CD4-positive, alpha-beta T cell treated with Interferon gamma for 1 hour (primary cell): ENCODE data around the gene CDX4.
"Not testable (repeated sequence)": the region's sequence is repeated elsewhere in the genome, so short reads cannot be mapped to it uniquely, and the experiment has no call there.

ENCODE experiments used
- DNase-seq: peaks from one replicate; pipeline ENCODE4 v3.0.0-alpha.2; 2020

Gene CDX4, protein sequence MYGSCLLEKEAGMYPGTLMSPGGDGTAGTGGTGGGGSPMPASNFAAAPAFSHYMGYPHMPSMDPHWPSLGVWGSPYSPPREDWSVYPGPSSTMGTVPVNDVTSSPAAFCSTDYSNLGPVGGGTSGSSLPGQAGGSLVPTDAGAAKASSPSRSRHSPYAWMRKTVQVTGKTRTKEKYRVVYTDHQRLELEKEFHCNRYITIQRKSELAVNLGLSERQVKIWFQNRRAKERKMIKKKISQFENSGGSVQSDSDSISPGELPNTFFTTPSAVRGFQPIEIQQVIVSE

DNA sequence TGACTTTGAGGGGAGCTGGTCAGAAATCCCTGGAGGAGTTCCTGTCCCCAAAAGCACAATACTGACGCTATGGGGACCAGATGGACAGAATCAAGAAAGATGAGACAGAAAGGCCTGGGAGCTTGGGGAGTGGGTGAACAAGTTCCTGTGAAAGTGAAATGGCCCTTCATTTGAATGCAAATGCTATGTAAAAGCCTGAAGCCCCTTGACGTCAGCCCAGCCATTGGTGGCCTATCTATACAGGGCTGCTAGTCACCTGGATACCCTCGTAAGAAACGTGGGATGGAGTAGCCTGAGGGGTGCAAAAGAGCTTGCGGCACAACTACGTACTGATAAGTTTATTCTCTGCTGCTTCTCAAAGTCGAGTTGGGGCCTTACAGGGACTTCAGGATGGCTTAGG is at the start of gene CDX4:
TSS of gene CDX4 (plus strand) at position 223 of the 400 bp plus-strand sequence. CDS start 201 bp downstream, outside the sequence.
- no peak for DNase-seq

DNA sequence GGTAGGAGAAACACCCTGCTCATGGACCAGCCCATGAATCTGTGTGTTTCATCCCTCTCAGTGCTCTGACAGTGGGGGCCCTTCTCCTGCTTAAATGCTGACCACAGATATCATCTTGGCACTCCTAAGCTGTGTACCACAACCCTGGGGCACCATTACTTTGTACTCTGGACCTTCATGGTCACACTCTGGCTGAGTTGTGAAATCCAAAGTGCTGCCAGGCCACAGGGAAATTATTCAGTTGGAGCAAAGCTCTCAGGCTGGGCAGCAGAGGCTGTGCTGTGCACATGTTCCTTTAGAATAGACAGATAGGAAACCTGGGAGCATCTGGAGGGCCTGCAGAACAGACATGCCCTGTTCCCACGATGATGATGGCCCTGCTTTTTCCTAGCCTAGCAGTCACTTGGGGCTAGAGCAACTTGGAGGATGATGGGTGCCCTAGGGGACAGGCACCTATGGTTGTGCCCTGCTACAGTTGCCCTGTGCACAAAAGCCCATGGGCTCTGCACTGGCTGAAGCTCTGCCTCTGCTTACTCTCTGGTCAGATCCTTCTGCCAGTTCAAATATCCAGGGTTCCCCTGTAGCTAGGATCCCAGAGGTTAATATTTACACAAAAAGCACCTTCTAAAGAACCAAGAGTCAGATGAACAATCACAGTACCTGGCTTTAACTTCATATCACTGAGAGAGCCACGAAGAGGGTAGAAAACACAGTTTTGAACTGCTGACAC is 48.5 kb upstream of the CDX4 start:
- no peak for DNase-seq

DNA sequence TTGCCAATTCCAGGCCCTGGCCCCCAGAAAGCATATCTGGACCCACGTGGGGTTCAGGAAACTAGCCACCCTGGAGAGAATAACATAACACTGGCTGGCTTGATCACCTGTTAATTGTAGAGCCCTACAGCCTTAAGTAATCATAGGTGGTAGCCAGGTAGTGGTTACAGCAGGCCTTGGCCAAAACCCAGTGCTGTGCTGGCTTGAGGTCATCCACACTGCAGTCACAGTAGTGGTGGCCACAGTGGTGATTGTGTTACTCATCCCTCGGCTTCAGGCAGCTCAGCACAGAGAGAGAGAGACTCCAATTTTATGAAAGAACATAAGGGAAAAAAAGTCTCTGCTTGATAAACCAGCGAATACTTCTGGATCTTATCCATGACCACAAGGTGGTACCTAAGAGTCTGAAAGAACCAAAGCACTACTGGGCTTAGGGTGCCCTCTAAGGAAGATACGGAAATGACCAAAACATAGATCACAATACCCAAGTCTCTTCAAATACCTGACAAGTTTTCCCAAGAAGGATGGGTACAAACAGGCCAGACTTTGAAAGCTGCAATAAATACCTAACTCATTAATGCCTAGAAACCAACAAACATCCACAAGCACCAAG is 46.6 kb upstream of the CDX4 start:
- no peak for DNase-seq

DNA sequence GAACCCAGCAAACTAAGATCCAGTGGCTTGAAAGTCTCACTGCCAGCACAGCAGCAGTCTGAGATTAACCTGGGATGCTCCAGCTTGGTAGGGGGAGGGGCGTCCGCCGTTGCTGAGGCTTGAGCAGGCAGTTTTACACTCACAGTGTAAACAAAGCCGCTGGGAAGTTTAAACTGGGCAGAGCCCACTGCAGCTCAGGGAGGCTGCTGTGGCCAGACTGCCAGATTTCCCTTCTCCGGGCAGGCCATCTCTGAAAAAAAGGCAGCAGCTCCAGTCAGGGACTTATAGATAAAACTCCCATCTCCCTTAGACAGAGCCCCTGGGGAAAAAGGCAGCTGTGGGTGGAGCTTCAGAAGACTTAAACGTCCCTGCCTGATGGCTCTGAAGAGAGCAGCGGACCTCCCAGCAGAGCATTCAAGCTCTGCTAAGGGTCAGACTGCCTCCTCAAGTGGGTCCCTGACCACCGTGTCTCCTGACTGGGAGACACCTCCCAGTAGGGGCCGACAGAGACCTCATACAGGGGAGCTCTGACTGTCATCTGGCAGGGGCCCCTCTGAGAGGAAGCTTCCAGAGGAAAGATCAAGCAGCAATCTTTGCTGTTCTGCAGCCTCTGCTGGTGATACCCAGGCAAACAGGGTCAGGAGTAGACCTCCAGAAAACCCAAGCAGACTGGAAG is 45.1 kb upstream of the CDX4 start:
- DNase-seq: no peak

DNA sequence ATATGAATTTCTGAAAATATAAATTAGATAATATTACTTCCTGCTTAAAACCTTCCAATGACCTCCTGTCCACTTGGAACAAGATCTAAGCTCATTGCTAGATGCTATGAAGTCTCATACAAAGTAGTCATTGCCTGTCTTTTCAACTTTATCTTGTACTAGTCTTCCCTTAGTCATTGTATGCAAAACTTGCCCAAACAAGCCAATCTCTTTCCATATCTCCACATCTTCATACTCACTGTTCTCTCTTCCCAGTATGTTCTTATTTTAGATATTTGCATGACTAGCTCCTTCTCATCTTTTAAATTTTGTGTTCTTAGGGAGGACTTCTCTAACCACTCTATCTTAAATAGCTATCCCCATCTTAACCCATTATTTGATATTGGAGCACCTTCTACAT is 33.9 kb upstream of the CDX4 start:
- DNase-seq: no peak

DNA sequence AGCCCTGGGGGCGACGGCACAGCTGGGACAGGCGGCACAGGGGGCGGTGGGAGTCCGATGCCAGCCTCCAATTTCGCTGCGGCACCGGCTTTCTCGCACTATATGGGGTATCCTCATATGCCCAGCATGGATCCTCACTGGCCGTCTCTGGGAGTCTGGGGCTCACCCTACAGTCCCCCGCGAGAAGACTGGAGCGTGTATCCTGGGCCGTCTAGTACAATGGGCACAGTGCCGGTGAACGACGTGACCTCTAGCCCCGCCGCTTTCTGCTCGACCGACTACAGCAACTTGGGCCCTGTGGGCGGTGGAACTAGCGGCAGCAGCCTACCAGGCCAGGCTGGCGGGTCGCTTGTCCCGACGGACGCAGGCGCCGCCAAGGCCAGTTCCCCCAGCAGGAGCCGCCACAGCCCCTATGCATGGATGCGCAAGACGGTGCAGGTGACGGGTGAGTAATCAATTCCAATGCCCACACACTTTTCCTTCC is 500 bp downstream of the CDX4 start:
- no peak for DNase-seq

DNA sequence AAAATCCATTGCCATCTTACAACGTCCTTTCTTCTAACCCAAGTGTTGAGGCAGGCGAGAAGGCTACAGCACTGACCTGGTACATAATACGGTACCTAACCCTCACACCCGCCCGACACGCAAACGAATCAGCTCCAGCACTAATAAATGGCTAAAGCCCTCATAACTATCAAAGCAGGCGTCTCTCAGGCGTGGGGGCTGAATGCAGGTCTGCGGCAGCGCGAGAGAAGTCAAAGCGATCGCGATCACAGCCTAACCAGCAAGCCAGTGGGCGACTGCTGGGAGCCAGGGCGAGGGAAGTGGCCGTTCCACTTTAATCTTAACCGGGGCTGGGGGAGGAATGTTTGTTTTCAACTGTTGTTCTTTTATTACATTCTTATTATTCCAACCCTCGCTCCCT is 1.5 kb downstream of the CDX4 start:
- no peak for DNase-seq

DNA sequence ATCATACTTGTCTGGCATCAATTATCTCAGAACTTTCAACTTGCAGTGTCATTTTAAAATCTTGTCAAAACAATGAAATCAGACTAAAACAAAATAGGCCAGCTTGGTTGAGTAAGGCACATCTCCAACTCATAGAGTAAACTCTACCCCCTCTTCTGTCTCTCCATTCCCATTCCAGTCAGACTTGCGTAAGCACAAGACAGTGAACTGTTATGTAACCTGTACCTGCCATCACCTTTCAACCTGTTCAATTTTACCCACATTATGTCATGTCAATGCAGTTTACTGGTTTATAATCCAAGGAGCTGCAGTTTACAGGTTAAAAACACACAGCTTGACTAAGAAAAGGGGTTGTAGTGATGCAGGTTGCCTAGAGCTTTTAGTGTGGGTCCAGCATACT is 8.3 kb downstream of the CDX4 start:
- DNase-seq: no peak

DNA sequence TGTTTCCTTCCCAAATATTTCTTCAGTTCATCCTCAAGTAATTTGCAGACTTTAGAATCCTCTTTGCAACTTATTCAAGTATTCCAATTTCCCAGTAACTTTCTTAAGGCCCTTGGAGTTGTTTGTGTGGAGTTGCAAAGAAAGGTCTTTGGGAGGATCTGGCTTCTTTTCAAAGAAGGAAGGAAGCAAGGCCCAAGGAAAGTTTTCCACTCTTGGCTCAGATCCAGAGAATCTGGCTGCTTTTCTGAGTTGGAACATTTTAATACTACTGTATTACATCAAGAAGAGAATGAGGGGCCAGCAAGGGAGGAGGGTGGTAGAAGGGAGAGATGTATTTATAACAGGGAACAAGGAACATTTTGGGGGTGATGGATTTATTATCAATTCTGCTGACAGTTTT is 10.5 kb downstream of the CDX4 start:
- no peak for DNase-seq

DNA sequence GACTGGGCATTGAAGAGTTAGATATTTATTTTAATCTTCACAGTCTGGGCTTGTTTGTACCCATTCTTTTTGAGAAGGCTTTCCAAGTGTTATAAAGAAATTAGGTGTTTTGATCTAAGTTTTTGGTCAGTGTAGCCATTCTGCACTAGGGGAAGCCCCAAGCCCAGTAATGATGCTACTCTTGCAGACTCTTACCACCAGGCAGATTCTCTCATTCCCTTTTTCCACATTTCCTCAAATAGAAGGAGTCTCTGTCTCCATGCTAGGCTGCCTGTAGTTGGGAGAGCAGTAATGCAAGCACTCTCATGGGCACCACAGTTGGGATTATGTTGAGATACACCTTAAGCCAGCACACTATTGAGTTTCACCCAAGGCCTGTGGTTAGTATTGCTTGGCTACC is 21.5 kb downstream of the CDX4 start:
- no peak for DNase-seq

DNA sequence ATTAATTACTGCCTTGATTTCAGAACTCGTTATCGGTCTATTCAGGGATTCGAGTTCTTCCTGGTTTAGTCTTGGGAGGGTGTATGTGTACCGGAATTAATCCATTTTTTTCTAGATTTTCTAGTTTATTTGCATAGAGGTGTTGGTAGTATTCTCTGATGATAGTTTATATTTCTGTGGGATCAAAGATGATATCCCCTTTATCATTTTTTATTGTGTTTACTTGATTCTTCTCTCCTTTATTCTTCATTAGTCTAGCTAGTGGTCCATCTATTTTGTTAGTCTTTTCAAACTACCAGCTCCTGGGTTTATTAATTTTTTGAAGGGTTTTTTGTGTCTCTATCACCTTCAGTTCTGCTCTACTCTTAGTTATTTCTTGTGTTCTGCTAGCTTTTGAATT is 32.1 kb downstream of the CDX4 start:
- DNase-seq: no peak

DNA sequence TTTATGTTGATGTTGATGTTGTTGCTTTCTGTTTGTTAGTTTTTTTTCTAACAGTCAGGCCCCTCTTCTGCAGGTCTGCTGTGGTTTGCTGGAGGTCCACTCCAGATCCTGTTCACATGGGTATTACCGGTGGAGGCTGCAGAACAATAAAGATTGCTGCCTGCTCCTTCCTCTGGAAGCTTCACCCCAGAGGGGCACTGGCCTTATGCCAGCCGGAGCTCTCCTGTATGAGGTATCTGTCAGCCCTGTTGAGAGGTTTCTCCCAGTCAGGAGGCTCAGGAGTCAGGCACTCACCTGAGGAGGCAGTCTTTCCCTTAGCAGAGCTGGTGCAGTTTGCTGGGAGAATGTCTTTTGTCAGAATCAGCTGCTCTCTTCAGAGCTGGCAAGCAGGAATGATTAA is 34.7 kb downstream of the CDX4 start:
- no peak for DNase-seq

DNA sequence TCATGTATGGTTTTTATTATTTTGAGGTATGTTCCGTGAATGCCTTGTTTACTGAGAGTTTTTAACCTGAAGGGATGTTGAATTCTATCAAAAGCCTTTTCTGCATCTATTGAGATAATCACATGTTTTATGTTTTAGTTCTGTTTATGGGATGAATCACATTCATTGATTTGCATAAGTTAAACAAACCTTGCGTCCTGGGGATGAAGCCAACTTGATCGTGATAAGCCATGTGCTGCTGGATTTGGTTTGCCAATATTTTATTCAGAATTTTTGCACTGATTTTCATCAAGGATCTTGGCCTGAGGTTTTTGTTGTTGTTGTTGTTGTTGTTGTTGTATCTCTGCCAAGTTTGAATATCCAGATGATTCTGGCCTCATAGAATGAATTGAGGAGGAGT is 43.8 kb downstream of the CDX4 start:
- no peak for DNase-seq

DNA sequence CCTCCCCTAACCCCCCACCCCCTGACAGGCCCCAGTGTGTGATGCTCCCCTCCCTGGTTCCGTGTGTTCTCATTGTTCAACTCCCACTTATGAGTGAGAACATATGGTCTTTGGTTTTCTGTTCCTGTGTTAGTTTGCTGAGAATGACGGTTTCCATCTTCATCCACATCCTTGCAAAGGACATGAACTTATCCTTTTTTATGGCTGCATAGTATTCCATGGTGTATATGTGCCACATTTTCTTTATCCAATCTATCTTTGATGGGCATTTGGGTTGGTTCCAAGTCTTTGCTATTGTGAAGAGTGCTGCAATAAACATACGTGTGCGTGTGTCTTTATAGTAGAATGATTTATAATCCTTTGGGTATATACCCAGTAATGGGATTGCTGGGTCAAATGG is 45.3 kb downstream of the CDX4 start:
- DNase-seq: not testable (repeated sequence)
